Measurements from ENCODE around the gene POLR3C.

The POLR3C gene

GRCh38 chr1:145792484-145792883 is 31.5 kb upstream of the POLR3C start:
- TF ChIP-seq TAF1 (IDR thresholded peaks at IDR 0.05; ENCODE audit: borderline replicate concordance, insufficient read depth, low read length), result no peak

GRCh38 chr1:145795257-145795881 is 28.6 kb upstream of the POLR3C start:
- TF ChIP-seq FOXP2 (optimal IDR thresholded peaks at IDR 0.05; ENCODE audit: borderline replicate concordance, extremely low read depth, extremely low read length, insufficient read depth) (no peak), TAF1 (IDR thresholded peaks at IDR 0.05; ENCODE audit: borderline replicate concordance, insufficient read depth, low read length) (no peak), SIN3A (IDR thresholded peaks at IDR 0.05; ENCODE audit: borderline replicate concordance, insufficient read depth, low read length) (no peak), REST (IDR thresholded peaks at IDR 0.05; ENCODE audit: insufficient read depth in 1 of 2, low read depth in 2 of 2, low read length in 2 of 2) (no peak), POLR2AphosphoS5 (IDR thresholded peaks at IDR 0.05; ENCODE audit: low read depth, low read length) (no peak)

GRCh38 chr1:145796753-145797152 is 27.2 kb upstream of the POLR3C start:
- TF ChIP-seq FOXP2 (optimal IDR thresholded peaks at IDR 0.05; ENCODE audit: borderline replicate concordance, extremely low read depth, extremely low read length, insufficient read depth), result no peak
- no peak for TF ChIP-seq SIN3A (IDR thresholded peaks at IDR 0.05; ENCODE audit: borderline replicate concordance, insufficient read depth, low read length)
- no peak for TF ChIP-seq TAF1 (IDR thresholded peaks at IDR 0.05; ENCODE audit: borderline replicate concordance, insufficient read depth, low read length)
- TF ChIP-seq POLR2AphosphoS5 (IDR thresholded peaks at IDR 0.05; ENCODE audit: low read depth, low read length), result no peak
- TF ChIP-seq REST (IDR thresholded peaks at IDR 0.05; ENCODE audit: insufficient read depth in 1 of 2, low read depth in 2 of 2, low read length in 2 of 2), result no peak

GRCh38 chr1:145799806-145800205 is 24.2 kb upstream of the POLR3C start:
- TF ChIP-seq FOXP2 (optimal IDR thresholded peaks at IDR 0.05; ENCODE audit: borderline replicate concordance, extremely low read depth, extremely low read length, insufficient read depth), result no peak
- no peak for TF ChIP-seq SIN3A (IDR thresholded peaks at IDR 0.05; ENCODE audit: borderline replicate concordance, insufficient read depth, low read length)
- TF ChIP-seq TAF1 (IDR thresholded peaks at IDR 0.05; ENCODE audit: borderline replicate concordance, insufficient read depth, low read length), result no peak
- no peak for TF ChIP-seq POLR2AphosphoS5 (IDR thresholded peaks at IDR 0.05; ENCODE audit: low read depth, low read length)
- TF ChIP-seq REST (IDR thresholded peaks at IDR 0.05; ENCODE audit: insufficient read depth in 1 of 2, low read depth in 2 of 2, low read length in 2 of 2), result no peak

- TF ChIP-seq POLR2AphosphoS5 (IDR thresholded peaks at IDR 0.05; ENCODE audit: low read depth, low read length), result no peak
- TF ChIP-seq REST (IDR thresholded peaks at IDR 0.05; ENCODE audit: insufficient read depth in 1 of 2, low read depth in 2 of 2, low read length in 2 of 2), result no peak
- TF ChIP-seq TAF1 (IDR thresholded peaks at IDR 0.05; ENCODE audit: borderline replicate concordance, insufficient read depth, low read length), result no peak
- no peak for TF ChIP-seq SIN3A (IDR thresholded peaks at IDR 0.05; ENCODE audit: borderline replicate concordance, insufficient read depth, low read length)
- no peak for TF ChIP-seq FOXP2 (optimal IDR thresholded peaks at IDR 0.05; ENCODE audit: borderline replicate concordance, extremely low read depth, extremely low read length, insufficient read depth)
Measured at GRCh38 chr1:145804235-145805045, 19.6 kb upstream of the POLR3C start.
